NOMO-1 treated with dmso at 0.1 percent for 144 hours (cell line): Measurements from ENCODE around the gene SLC4A9.

Experiments used
- DNase-seq: peaks from one replicate; lab custom pipeline; 2025; ENCODE audit not compliant: unreplicated experiment; lab: John Stamatoyannopoulos, UW

The SLC4A9 gene

GRCh38 chr5:140360681-140361479 is 886 bp downstream of the SLC4A9 start:
- DNase-seq = no peak

DNA sequence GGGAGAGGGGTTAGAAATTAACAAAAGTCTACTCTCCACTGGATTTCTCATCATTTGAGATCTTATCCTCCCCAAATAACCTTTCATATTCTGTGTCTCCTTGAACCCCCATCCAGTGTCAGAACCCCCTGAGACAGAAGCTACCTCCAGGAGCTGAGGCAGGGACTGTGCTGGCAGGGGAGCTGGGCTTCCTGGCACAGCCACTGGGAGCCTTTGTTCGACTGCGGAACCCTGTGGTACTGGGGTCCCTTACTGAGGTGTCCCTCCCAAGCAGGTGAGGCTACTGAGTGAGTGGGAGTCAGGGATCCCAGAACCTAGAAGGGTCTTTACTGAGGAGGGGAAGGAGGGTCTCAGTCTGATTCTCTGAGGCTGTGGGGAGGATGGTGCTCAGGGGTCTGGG is 1.9 kb downstream of the SLC4A9 start:
- no peak for DNase-seq

- no peak for DNase-seq
Measured at GRCh38 chr5:140362311-140362710, 2.3 kb downstream of the SLC4A9 start.

DNA sequence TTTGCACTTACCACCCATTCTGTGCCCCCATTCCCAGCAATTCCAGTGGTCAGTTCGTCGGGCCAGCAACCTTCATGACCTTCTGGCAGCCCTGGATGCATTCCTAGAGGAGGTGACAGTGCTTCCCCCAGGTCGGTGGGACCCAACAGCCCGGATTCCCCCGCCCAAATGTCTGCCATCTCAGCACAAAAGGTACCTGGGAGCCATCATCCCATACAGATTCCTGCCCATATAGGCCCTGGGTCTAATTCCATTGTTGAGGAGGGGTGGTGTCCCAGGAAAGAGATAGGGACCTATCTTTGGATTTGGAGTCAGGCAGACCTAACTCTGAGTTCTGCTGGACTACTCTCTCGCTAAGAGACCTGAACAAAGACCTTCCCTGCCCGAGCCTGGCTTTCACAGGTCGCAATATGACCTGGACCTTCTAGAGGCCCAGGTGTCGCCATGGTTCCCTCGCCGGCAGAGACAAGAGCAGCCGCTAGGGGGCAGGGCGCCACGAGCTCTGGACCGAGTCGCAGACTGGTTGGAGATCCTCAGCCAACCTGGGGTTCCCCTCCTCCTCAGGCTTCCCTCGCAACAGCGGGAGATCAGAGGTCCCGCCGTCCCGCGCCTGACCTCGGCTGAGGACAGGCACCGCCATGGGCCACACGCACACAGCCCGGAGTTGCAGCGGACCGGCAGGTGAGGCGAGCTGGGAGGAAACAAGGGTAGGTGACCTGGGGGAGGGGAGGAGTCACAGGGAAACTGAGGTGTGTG is 3.1 kb downstream of the SLC4A9 start:
- no peak for DNase-seq

DNA sequence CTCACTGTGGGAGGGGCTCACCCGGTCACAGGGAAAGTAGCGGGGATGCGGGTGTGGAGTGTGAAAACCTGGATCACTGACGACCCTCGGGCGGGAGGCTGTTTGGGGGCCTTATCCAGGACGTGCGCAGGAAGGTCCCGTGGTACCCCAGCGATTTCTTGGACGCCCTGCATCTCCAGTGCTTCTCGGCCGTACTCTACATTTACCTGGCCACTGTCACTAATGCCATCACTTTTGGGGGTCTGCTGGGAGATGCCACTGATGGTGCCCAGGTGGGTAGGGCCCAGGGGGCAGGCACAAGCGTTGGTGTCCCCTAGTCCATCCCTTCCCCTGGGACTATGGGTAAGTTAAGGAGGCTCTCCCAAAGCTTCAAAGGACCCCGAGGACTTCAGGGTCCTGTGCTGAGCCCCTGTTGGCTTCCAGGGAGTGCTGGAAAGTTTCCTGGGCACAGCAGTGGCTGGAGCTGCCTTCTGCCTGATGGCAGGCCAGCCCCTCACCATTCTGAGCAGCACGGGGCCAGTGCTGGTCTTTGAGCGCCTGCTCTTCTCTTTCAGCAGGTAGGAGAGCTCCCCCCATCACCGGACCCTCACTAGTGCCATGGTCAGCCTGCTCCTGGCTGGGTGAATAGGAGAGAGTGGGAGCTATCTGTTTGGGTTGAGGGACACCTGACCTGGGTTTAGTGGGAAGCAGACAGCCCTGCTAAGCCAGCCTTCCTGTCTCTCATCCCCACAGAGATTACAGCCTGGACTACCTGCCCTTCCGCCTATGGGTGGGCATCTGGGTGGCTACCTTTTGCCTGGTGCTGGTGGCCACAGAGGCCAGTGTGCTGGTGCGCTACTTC is 3.9 kb downstream of the SLC4A9 start:
- DNase-seq = no peak

DNA sequence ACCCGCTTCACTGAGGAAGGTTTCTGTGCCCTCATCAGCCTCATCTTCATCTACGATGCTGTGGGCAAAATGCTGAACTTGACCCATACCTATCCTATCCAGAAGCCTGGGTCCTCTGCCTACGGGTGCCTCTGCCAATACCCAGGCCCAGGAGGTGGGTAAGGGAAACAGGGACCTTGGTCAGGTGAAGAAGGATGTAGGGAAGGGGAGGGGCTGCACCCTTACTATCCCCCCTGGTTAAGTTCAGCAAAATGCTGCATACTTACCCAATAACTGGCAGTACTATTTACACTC is 4.4 kb downstream of the SLC4A9 start:
- DNase-seq = no peak

DNA sequence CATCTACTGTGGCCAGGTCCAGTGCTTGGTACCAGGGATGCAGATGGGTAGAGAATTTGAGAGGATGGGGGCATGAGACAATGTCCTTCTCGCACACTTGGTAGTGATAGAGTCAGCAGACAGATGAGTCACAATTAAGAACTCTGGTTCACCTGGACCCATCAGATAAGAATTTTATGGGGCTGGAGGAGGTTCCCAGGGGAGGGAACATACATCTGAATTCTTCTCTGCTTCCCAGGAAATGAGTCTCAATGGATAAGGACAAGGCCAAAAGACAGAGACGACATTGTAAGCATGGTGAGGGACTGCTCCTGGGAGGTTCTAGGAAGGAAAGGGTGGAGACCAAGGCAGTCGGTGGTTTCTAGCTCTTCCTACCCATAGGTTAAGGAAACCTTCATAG is 5.3 kb downstream of the SLC4A9 start:
- no peak for DNase-seq

DNA sequence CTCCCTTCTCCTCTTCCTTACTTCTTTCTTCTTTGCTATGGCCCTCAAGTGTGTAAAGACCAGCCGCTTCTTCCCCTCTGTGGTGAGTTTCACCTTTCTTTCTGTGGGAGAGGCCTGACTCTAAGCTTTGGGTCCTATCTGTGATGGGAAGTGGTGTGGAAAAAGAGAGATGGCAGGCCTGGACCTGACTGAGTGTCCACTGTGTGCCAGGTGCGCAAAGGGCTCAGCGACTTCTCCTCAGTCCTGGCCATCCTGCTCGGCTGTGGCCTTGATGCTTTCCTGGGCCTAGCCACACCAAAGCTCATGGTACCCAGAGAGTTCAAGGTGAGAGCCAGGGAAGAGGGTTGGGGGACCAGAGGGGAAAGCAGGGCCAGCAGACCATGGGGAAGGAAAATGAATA is 5.9 kb downstream of the SLC4A9 start:
- no peak for DNase-seq

GRCh38 chr5:140366589-140367255 is 6.7 kb downstream of the SLC4A9 start:
- no peak for DNase-seq

- no peak for DNase-seq
Measured at GRCh38 chr5:140367256-140368013, 7.4 kb downstream of the SLC4A9 start.

DNA sequence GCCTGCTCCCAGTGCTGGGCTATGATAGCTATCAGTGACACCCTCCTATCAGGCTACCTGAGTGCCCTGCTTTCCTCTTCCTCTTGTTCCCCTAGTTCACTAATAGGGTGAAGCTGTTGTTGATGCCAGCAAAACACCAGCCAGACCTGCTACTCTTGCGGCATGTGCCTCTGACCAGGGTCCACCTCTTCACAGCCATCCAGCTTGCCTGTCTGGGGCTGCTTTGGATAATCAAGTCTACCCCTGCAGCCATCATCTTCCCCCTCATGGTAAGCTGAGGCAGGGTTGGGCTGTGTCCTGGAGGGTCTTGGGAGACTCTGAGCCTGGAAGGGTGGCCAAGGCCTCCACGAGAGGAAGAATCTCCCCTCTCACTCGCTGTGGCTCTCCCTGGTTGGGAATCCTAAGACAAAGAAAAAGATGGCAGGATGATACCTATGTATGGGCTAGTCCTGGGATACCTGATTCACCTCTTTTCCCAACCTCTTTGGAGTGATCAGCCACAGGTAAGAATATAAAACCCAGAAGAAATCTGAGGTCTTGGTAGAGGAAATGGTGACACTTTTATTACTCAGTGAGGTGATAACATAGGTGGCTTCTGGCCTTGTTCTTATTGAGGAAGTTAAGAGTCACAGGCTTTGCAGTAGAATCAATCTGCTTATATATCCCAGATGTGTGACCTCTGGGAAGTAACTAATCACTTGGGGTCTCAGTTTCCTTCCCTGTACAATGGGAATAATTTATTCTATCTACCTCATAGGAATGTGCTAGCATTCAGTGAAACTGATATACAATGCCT is 11.6 kb downstream of the SLC4A9 start:
- no peak for DNase-seq

- DNase-seq = no peak
Measured at GRCh38 chr5:140372971-140373487, 13.0 kb downstream of the SLC4A9 start.

GRCh38 chr5:140381351-140381750 is 21.4 kb downstream of the SLC4A9 start:
- no peak for DNase-seq

- no peak for DNase-seq
Measured at GRCh38 chr5:140381972-140382371, 22.0 kb downstream of the SLC4A9 start.

DNA sequence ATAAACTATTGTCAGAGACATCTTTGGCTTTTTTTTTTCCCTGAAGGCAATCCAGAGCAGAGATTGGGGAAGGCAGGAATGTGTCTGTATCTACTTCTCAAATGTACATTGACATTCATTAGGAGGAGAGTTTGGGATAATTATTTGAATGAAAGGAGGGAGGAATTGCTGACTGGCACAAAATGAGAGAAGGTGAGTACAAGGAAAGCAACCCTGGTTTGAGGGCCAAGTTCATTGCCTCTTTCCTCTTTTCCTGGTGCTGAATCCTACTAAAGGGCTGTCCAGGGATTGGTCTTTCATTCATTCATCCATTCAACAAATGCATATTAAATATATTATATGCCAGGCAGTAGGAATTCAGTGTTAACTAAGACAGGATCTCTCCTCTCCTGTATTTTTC is 22.9 kb downstream of the SLC4A9 start:
- DNase-seq = no peak

DNA sequence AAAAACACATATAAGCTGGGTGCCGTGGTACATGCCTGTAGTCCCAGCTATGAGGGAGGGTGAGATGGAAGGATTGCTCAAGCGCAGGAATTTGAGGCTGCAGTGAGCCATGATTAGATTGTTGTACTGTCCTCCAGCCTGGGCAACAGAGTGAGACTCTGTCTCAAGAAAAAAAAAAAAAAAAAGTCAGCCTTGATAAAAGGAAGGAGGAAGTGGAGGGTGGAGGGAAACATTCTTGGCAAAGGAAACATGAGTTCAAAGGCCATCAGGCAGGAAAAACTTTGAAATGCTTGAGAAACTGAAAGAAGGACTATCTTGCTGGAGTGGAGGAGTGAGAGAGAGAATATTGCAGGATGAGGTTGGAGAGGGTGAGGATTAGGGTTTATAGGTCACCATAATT is 23.3 kb downstream of the SLC4A9 start:
- no peak for DNase-seq

DNA sequence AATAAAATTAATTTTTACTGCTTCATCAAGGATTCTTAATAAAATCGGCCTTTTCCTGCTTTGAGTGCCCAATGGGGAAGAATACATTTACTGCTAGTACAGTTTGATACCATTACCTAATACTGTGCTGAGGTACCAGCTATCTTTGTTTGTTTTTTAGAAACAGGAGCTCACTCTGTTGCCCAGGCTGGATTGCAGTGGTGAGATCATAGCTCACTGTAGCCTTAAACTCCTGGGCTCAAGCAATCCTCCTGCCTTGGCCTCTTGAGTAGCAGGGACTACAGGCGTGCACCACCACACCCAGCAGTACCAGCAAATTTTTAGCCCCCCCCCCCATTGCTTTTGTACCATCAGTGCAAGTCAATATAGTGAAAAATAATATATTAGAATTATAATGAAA is 28.1 kb downstream of the SLC4A9 start:
- no peak for DNase-seq

GRCh38 chr5:140391312-140391711 is 31.3 kb downstream of the SLC4A9 start:
- DNase-seq = peak; percentile 70

GRCh38 chr5:140391732-140392131 is 31.7 kb downstream of the SLC4A9 start:
- no peak for DNase-seq

GRCh38 chr5:140393738-140394137 is 33.7 kb downstream of the SLC4A9 start:
- no peak for DNase-seq
